ENCODE results near the gene MYL4.
"Not testable (repeated sequence)": the region's sequence is repeated elsewhere in the genome, so short reads cannot be mapped to it uniquely, and the experiment has no call there.

MYL4 gene

DNA sequence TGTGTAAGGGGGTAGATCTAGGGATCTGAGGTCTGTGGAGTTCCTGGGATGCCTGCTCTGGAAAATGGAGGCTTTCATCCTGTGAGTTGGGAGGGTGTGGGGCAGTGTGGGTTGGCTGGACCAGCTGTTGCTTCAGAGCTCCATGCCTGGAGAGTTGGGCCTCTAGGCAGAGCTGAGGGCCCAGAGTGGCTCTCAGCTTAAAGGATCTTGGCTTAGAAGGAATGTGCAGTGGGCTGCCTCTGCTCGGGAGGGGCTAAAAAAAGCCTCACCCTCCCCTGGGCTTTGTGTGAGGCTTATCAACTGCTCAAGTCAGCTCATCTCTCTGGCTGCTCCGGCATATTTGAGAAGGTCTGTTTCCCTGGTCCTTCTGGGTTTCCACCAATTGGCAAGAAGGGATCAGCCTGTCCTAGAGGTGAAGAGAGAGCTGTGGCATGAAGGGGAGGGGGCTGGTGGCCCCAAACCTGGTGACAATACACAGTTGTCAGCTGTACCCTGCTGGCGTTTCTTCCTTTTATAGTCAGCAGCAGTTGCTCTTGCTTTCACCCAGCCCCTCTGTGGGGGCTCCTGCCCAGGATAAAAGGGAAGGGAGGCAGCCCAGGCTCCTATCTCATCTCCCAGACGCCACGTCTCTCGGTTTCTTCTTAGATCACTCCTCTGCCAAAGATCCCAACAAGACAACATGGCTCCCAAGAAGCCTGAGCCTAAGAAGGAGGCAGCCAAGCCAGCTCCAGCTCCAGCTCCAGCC lies at the start of gene MYL4:
MYL4 (plus strand) TSS at position 605 of the 745 bp plus-strand sequence; CDS start at position 680, 75 bp downstream.
- Mint-ChIP-seq H3K27ac (peak within 1 kb of the TSS; percentile 47 to 95 (median 48)), H3K36me3 (ENCODE audit: low read depth) (no peaks in the 10 kb centered on the region), H3K9me3 (no peaks in the 10 kb centered on the region), H3K27me3 (ENCODE audit: low read depth) (peaks cover 3% of the 10 kb centered on the region), H3K4me3 (peak within 1 kb of the TSS; percentile 65 to 92 (median 86)), H3K4me1 (peaks cover 73% of the 10 kb centered on the region)
- TF ChIP-seq, protein P1, sequence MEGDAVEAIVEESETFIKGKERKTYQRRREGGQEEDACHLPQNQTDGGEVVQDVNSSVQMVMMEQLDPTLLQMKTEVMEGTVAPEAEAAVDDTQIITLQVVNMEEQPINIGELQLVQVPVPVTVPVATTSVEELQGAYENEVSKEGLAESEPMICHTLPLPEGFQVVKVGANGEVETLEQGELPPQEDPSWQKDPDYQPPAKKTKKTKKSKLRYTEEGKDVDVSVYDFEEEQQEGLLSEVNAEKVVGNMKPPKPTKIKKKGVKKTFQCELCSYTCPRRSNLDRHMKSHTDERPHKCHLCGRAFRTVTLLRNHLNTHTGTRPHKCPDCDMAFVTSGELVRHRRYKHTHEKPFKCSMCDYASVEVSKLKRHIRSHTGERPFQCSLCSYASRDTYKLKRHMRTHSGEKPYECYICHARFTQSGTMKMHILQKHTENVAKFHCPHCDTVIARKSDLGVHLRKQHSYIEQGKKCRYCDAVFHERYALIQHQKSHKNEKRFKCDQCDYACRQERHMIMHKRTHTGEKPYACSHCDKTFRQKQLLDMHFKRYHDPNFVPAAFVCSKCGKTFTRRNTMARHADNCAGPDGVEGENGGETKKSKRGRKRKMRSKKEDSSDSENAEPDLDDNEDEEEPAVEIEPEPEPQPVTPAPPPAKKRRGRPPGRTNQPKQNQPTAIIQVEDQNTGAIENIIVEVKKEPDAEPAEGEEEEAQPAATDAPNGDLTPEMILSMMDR (IDR thresholded peaks at IDR 0.05; ENCODE audit: unreplicated experiment in 3 of 3): no peak

DNA sequence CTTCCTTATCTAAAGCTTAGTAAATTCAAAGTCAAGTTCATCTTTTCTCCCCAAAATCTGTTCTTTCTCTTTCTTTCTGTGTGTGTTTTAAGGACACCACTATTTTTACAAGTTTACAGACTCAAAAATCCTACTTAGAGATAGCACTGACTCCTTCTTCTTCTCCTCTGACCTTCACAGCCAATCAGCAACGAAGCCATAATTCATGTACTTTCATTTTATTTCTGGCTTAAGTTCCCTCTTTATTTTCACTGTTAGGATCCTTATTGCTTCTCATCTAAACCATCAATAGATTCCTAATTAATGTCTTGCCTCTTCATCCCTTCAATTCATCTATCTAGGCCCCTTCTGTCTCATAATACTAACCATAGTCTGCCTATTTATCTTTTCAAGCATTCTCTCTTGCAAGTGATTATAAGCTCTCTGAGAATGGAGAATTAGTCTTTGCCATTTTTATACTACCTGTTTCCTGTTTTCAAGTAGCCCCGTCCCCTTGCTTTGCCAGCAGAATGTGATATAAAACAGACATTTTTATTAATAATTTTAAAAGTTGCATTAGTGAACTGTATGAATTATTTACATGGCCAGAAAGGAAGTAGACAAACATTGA lies 47.0 kb upstream of the MYL4 start:
- Mint-ChIP-seq H3K36me3 (ENCODE audit: low read depth) (peaks cover 60% of the 10 kb centered on the region), H3K4me1 (no peaks in the 10 kb centered on the region), H3K4me3 (no peak overlapping the region), H3K9me3 (no peaks in the 10 kb centered on the region), H3K27me3 (ENCODE audit: low read depth) (no peaks in the 10 kb centered on the region), H3K27ac (no peak overlapping the region)
- TF ChIP-seq, protein P1 (IDR thresholded peaks at IDR 0.05; ENCODE audit: unreplicated experiment in 3 of 3): no peak

DNA sequence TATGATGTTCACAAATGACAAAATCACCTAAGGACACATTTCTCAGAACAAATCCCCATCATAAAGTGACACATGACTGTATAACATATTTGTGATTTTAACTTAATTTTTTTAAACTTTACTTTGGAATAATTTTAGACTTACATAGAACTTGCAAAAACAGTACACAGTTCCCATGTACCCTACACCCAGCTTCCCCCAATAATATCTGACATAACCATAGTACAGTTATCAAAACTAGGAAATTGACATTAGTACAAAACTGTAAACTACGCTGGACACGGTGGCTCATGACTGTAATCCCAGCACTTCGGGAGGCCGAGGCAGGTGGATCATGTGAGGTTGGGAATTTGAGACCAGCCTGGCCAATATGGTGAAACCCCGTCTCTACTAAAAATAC lies 44.9 kb upstream of the MYL4 start:
- TF ChIP-seq, protein P1 (IDR thresholded peaks at IDR 0.05; ENCODE audit: unreplicated experiment in 3 of 3): no peak
- Mint-ChIP-seq H3K9me3 (no peaks in the 10 kb centered on the region), H3K4me3 (no peak overlapping the region)

DNA sequence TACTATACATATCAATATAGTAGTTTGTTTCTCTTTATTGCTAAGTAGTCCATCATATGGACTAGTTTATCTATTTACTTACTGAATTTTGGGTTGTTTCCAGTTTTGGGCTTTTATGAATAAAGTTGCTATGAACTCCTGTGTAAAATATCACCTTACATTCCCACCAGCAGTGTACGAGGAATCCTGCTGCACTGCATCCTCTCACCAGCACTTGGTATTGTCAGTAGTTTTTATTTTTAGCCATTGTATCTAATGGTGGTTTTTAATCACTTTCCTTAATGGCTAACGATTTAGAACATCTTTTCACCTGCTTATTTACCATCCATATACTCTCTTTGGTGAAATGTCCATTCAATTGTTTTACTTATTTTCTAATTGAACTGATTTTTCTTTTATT lies 44.0 kb upstream of the MYL4 start:
- Mint-ChIP-seq H3K4me1 (no peaks in the 10 kb centered on the region), H3K4me3 (no peak overlapping the region), H3K9me3 (no peaks in the 10 kb centered on the region), H3K36me3 (ENCODE audit: low read depth) (peaks cover 66% of the 10 kb centered on the region), H3K27ac (no peak overlapping the region), H3K27me3 (ENCODE audit: low read depth) (no peaks in the 10 kb centered on the region)
- TF ChIP-seq, protein P1 (IDR thresholded peaks at IDR 0.05; ENCODE audit: unreplicated experiment in 3 of 3): no peak

More for the DNA sequence above, 44.9 kb upstream of the MYL4 start:
- peaks cover 65% of the 10 kb centered on the region for H3K36me3 Mint-ChIP-seq (ENCODE audit: low read depth)
- H3K4me1 Mint-ChIP-seq: no peaks in the 10 kb centered on the region
- H3K27me3 Mint-ChIP-seq (ENCODE audit: low read depth): no peaks in the 10 kb centered on the region
- no peak overlapping the region for H3K27ac Mint-ChIP-seq

DNA sequence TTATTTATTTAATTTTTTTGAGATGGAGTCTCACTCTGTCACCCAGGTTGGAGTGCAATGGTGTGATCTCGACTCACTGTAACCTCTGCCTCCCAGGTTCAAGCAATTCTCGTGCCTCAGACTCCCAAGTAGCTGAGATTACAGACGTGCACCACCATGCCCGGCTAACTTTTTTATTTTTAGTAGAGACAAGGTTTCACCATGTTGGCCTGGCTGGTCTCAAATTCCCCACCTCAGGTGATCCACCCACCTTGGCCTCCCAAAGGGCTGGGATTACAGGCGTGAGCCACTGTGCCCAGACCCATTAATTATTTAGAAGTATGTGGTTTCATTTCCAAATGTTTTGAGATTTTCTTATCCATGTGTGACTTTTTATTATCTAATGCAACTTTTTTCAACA lies 42.3 kb upstream of the MYL4 start:
- H3K9me3 Mint-ChIP-seq; H3K27ac Mint-ChIP-seq; H3K4me1 Mint-ChIP-seq; H3K4me3 Mint-ChIP-seq; H3K27me3 Mint-ChIP-seq (ENCODE audit: low read depth): not testable (repeated sequence)
- H3K36me3 Mint-ChIP-seq (ENCODE audit: low read depth): peaks cover 65% of the 10 kb centered on the region

DNA sequence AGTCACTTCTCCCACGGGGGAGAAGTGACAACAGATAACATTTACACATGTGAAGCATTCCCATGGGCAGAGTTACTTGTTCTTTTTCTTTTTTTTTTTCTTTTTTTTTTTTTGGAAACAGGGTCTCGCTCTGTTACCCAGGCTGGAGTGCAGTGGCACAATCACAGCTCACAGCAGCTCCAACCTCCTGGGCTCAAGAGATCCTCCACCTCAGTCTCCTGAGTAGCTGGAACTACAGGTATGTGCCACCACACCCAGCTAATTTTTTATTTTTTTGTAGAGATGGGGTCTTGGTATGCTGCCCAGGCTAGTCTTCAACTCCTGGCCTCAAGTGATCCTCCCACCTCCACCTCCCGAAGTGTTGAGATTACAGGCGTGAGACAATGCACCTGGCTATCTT lies 40.3 kb upstream of the MYL4 start:
- H3K27me3 Mint-ChIP-seq (ENCODE audit: low read depth); H3K4me3 Mint-ChIP-seq; H3K27ac Mint-ChIP-seq; H3K4me1 Mint-ChIP-seq; H3K9me3 Mint-ChIP-seq: not testable (repeated sequence)
- peaks cover 65% of the 10 kb centered on the region for H3K36me3 Mint-ChIP-seq (ENCODE audit: low read depth)

DNA sequence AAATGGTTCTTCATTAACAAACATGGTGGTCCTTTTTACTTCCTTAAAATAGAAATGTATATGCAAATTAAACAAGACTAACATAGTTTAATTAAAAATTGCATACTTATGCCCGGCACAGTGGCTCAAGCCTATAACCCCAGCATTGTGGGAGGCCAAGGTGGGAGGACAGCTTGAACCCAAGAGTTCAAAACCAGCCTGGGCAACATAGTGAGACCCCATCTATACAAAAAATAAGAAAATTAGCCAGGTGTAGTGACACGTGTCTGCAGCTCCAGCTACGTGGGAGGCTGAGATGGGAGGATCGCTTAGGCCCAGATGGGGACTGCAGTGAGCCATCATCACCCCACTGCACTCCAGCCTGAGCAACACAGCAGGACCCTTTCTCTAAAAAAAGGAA lies 38.4 kb upstream of the MYL4 start:
- Mint-ChIP-seq H3K4me3 (no peak overlapping the region), H3K27ac (no peak overlapping the region)

More for the DNA sequence above, 38.4 kb upstream of the MYL4 start:
- no peaks in the 10 kb centered on the region for H3K27me3 Mint-ChIP-seq (ENCODE audit: low read depth)
- TF ChIP-seq, protein P1 (IDR thresholded peaks at IDR 0.05; ENCODE audit: unreplicated experiment in 3 of 3): no peak
- no peaks in the 10 kb centered on the region for H3K9me3 Mint-ChIP-seq
- no peaks in the 10 kb centered on the region for H3K4me1 Mint-ChIP-seq
- H3K36me3 Mint-ChIP-seq (ENCODE audit: low read depth): peaks cover 61% of the 10 kb centered on the region

Measured in nephron (organoid).